ENCODE measurements around the gene SLC40A1. TPM values are rescaled to one million over a fixed set of nuclear protein-coding genes. Genes with fewer than 3 reads are reported as not detected.
A peak's percentile ranks its signal among the peaks of the same experiment; 100 is the strongest.

Gene SLC40A1, protein sequence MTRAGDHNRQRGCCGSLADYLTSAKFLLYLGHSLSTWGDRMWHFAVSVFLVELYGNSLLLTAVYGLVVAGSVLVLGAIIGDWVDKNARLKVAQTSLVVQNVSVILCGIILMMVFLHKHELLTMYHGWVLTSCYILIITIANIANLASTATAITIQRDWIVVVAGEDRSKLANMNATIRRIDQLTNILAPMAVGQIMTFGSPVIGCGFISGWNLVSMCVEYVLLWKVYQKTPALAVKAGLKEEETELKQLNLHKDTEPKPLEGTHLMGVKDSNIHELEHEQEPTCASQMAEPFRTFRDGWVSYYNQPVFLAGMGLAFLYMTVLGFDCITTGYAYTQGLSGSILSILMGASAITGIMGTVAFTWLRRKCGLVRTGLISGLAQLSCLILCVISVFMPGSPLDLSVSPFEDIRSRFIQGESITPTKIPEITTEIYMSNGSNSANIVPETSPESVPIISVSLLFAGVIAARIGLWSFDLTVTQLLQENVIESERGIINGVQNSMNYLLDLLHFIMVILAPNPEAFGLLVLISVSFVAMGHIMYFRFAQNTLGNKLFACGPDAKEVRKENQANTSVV
- 19.7 and 306 TPM in 2 replicates for total RNA-seq (ENCODE audit: low replicate concordance)

DNA sequence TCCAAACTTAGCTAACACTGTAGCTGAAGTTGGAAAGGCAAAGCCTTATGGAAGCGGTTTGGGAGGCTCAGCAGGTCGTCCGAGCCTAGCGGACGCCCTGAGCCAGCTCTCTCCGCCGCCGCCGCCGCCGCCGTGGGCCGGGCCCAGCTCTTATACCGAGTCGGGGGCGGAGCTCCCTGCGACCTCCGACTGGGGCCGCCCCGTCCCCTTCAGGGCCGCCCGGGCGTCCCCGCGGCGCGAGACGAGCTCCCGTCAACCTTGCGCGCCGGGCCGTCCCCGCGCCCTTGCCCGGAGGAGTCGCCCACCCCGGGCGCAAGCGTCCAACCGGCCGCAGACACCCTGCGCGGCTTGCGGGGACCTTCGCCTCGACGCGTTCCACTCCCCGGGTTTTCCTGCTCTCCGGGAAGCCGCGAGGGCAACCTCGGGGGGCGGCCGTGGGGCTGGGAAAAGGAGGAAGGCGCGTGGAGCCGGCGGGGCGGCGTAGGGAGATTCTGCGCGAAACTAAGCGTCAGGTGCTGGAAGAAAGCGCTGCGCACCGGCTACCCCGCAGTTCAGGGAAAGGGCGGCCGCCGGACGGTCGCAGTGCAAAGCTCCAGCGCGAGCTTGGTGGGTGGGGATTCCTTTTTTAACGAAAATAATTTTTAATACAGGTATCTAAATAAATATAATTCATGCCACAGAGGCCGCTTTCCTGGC lies at the start of gene SLC40A1:
Gene SLC40A1, minus strand, starts transcription at position 129 of the 696 bp plus-strand sequence. CDS start 326 bp downstream, outside the sequence.
- peak within 1 kb of the TSS; percentile 63 for H3K4me3 ChIP-seq (ENCODE audit: low read depth, low read length)
- TF ChIP-seq, protein P1, sequence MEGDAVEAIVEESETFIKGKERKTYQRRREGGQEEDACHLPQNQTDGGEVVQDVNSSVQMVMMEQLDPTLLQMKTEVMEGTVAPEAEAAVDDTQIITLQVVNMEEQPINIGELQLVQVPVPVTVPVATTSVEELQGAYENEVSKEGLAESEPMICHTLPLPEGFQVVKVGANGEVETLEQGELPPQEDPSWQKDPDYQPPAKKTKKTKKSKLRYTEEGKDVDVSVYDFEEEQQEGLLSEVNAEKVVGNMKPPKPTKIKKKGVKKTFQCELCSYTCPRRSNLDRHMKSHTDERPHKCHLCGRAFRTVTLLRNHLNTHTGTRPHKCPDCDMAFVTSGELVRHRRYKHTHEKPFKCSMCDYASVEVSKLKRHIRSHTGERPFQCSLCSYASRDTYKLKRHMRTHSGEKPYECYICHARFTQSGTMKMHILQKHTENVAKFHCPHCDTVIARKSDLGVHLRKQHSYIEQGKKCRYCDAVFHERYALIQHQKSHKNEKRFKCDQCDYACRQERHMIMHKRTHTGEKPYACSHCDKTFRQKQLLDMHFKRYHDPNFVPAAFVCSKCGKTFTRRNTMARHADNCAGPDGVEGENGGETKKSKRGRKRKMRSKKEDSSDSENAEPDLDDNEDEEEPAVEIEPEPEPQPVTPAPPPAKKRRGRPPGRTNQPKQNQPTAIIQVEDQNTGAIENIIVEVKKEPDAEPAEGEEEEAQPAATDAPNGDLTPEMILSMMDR (IDR thresholded peaks at IDR 0.05; ENCODE audit: insufficient read depth, low read length): no peak
- peak; percentile 40 for DNase-seq (ENCODE audit: low read depth)

DNA sequence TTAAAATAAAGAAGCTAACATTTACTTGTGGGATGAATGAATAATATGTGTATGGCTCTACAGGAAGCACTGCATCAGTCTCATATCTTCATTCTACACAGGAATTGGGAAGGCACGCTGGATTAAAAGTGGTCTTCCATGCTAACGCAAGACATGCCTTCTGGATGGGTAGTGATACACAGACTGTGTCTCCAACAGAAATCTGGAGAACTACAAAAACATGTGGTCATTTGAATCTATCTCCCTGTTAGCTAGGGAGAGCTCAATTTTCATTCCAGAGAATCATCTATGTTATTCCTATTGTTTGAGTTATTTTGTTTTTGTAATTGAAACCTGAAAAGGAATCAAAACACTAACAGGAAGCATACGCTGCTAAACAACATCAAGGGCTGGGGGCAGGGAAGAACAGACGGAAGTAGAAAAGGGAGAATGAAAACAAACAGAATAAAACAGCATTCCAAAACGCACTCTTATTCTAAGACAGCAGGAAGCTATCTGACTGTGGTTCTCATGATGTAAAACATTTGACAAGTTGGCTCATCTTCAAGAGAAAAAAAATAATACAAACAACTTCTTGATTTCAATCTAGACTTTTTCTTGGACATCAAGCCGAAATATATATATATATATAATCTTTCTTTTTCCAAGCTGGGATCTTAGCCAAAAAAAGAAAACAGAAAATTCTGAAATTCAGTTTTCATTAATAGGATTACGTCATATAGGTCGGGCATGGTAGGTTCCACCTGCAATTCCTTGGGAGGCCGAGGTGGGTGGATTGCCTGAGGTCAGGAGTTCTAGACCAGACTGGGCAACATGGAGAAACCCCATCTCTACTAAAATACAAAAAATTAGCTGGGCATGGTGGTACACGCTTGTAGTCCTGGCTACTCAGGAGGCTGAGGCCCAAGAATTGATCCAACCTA lies 49.2 kb upstream of the SLC40A1 start:
- no peak overlapping the region for H3K4me3 ChIP-seq (ENCODE audit: low read depth, low read length)
- TF ChIP-seq, protein P1 (IDR thresholded peaks at IDR 0.05; ENCODE audit: insufficient read depth, low read length): no peak
- peak; percentile 52 for DNase-seq (ENCODE audit: low read depth)

DNA sequence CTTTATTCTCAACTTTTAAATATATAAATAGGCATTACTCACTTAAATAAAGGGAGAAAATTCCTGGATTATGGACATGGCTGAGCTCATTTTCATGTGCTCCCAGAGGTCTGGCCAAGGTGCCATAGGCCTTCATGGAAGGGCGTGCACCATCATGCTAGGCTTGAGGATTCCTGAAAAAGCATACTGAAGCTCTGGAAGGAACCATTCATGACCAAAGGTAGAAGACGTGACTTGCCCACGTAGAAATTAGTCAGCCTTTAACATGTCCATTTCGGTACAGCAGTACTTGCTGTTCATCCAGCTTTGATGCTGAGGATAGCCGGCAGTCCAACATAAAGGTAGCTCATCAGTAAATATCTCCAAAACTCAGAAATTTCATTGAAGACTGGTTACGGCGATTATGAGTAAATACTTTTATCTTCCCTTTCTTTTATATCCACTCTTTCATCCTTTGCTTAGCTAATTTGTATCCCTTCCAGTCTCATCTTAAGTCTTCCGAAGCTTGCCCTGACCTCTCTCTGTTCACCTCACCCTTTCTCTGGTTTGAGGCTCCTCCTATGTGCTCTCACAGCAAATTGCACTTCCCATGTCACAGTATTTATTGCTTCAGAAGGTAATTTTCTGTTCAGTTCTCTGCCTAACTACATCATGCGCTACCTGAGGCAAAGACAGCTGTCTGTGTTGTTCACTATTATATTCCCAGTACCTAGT lies 48.4 kb upstream of the SLC40A1 start:
- DNase-seq (ENCODE audit: low read depth): no peak
- no peak overlapping the region for H3K4me3 ChIP-seq (ENCODE audit: low read depth, low read length)
- TF ChIP-seq, protein P1 (IDR thresholded peaks at IDR 0.05; ENCODE audit: insufficient read depth, low read length): no peak

DNA sequence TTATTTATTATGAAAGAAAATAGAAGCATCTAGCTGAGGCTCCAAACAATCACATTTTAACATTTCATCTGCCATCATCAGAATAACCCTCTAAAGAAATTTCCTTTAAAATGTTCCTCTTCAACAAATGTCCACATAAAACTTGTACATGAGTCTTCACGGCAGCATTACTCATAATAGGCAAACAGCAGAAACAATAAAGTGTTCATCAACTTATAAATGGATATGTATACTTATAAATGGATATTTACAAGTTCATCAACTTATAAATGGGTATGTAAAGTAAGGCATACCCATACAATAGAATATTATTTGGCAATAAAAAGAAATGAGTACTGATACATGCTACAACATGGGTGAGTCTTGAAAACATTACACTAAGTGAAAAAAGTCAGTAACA lies 47.2 kb upstream of the SLC40A1 start:
- no peak overlapping the region for H3K4me3 ChIP-seq (ENCODE audit: low read depth, low read length)
- TF ChIP-seq, protein P1 (IDR thresholded peaks at IDR 0.05; ENCODE audit: insufficient read depth, low read length): no peak
- DNase-seq (ENCODE audit: low read depth): no peak

GRCh38 chr2:189625636-189626035 lies 45.0 kb upstream of the SLC40A1 start:
- no peak overlapping the region for H3K4me3 ChIP-seq (ENCODE audit: low read depth, low read length)

More at GRCh38 chr2:189625636-189626035, 45.0 kb upstream of the SLC40A1 start:
- TF ChIP-seq, protein P1 (IDR thresholded peaks at IDR 0.05; ENCODE audit: insufficient read depth, low read length): no peak
- no peak for DNase-seq (ENCODE audit: low read depth)

Measured in fibroblast of the aortic adventitia (primary cell).